Measurements from ENCODE around the gene BANF1. TPM values are rescaled to one million over a fixed set of nuclear protein-coding genes. Genes with fewer than 3 reads are reported as not detected.

The BANF1 gene
- total RNA-seq, 1 donor from 2014 or later = 167 TPM

GRCh38 chr11:65981101-65981740, 21.1 kb upstream of the BANF1 start:
- intact Hi-C loops (cut with DNase I) = no loop called here
- no peaks in the 10 kb centered on the region for H3K9me3 ChIP-seq
- DNase-seq = no peak
- H3K4me3 ChIP-seq = no peak overlapping the region
- H3K27ac ChIP-seq = no peak overlapping the region
- ATAC-seq = no peak
- peaks cover 32% of the 10 kb centered on the region for H3K36me3 ChIP-seq
- no peaks in the 10 kb centered on the region for H3K27me3 ChIP-seq
- H3K4me1 ChIP-seq = no peaks in the 10 kb centered on the region
- no peak for TF ChIP-seq CTCF (IDR thresholded peaks at IDR 0.05)

- peaks cover 22% of the 10 kb centered on the region for H3K36me3 ChIP-seq
- ATAC-seq (peak; percentile 8), DNase-seq (no peak)
- H3K9me3 ChIP-seq = no peaks in the 10 kb centered on the region
- no peaks in the 10 kb centered on the region for H3K4me1 ChIP-seq
- no peak for TF ChIP-seq CTCF (IDR thresholded peaks at IDR 0.05)
- intact Hi-C loops (cut with DNase I) = no loop called here
- H3K27me3 ChIP-seq = no peaks in the 10 kb centered on the region
- H3K27ac ChIP-seq = no peak overlapping the region
- H3K4me3 ChIP-seq = no peak overlapping the region
These were observed 20.1 kb upstream of the BANF1 start for GRCh38 chr11:65981972-65982823.

GRCh38 chr11:65982824-65983588, 19.3 kb upstream of the BANF1 start:
- Histone ChIP-seq H3K27ac (no peak overlapping the region), H3K36me3 (peaks cover 14% of the 10 kb centered on the region), H3K27me3 (no peaks in the 10 kb centered on the region), H3K9me3 (no peaks in the 10 kb centered on the region), H3K4me1 (no peaks in the 10 kb centered on the region), H3K4me3 (no peak overlapping the region)
- ATAC-seq (no peak), DNase-seq (no peak)
- TF ChIP-seq CTCF (IDR thresholded peaks at IDR 0.05) = no peak
- intact Hi-C loops (cut with DNase I) = no loop called here

GRCh38 chr11:65983589-65983987, 18.7 kb upstream of the BANF1 start:
- Histone ChIP-seq H3K36me3 (peaks cover 9% of the 10 kb centered on the region), H3K4me3 (no peak overlapping the region), H3K27ac (no peak overlapping the region), H3K27me3 (no peaks in the 10 kb centered on the region), H3K9me3 (no peaks in the 10 kb centered on the region), H3K4me1 (no peaks in the 10 kb centered on the region)
- no peak for DNase-seq
- intact Hi-C loops (cut with DNase I) = no loop called here
- TF ChIP-seq CTCF (IDR thresholded peaks at IDR 0.05) = no peak
- no peak for ATAC-seq

- Histone ChIP-seq H3K4me3 (no peak overlapping the region), H3K36me3 (no peaks in the 10 kb centered on the region), H3K27ac (no peak overlapping the region), H3K27me3 (no peaks in the 10 kb centered on the region), H3K9me3 (no peaks in the 10 kb centered on the region), H3K4me1 (no peaks in the 10 kb centered on the region)
- TF ChIP-seq CTCF (IDR thresholded peaks at IDR 0.05) = no peak
- DNase-seq (no peak), ATAC-seq (no peak)
- intact Hi-C loops (cut with DNase I) = loop anchor here (5.0 kb wide), 1 partner anchor 105 kb away; no protein-coding TSS in a partner anchor
These were observed 15.0 kb upstream of the BANF1 start for GRCh38 chr11:65987336-65987735.
